ENCODE measurements around the gene TRIM26.

The TRIM26 gene

DNA sequence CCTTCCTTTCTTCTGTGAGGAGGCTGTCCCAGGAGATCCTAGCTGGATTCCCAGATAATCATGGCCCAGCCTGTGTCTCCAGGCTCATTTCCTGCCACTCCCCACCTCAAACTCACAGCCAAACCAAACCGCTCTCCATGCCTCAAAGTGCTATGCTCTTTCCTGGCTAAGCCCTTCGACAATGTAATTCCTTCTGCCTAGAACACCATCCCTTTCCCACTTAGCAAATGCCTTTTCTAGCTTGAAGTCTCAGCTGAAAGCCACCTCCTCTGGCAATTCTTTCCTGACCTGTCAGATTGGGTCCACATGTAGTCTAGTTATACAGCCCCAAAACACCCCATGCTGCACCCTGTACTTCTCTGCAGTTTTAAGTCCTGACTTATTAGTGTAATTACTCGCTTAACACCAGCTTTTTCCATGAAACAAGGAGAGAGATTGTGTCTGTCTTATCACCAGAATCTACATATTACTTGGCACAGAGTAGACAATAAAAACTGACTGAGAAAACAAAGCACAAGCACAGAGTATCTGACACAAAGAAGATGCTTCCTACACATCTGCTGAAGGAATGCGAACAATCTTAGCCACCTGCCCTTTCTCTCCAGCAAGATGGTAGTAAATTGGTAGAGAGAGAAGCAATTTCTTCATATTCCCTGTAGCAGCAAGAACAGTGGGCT lies 5.4 kb downstream of the TRIM26 start:
- no peak for DNase-seq (ENCODE audit: low read depth in 2 of 2)

DNA sequence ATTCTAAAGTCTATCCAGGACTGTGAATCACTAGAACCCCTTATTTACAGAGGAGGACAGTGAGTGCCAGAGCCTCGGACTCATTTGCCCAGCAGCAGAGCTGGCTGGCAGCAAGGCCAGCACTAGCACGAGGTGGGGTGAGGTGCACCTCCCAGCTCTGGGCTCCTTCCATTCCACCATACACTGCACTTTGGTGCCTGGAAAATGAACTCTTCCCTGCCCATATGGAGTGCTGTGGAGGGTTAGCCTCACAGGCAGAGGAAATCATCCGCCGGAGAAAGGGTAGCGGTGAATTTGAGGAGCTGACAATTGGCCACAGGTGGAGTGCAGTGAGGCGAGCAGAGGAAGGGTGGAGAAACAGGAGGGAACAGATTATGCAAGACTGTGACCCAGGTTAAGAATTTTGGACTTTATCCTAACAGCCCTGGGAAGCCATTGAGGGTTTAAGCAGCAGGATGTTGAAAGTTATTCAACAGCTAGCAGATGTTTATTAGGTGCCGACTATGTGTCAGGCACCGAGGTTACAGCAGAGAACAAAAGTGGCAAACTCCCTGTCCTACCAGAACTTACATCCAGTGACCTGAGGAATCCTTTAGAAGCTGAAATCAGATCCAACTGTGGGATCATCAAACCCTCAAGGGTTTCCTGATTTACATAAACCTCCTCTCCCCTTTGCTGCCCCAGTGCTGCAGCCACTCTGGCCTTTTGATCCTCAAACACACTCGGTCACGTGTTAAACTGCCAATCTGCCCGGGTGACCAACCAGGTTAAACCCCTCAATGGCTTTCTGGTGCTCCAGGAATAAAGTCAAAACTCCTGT lies 6.2 kb downstream of the TRIM26 start:
- no peak for DNase-seq (ENCODE audit: low read depth in 2 of 2)

GRCh38 chr6:30206152-30206551 lies 7.1 kb downstream of the TRIM26 start:
- no peak for DNase-seq (ENCODE audit: low read depth in 2 of 2)

GRCh38 chr6:30204116-30204515 lies 9.1 kb downstream of the TRIM26 start:
- no peak for DNase-seq (ENCODE audit: low read depth in 2 of 2)

GRCh38 chr6:30202366-30202765 lies 10.8 kb downstream of the TRIM26 start:
- no peak for DNase-seq (ENCODE audit: low read depth in 2 of 2)

GRCh38 chr6:30200551-30201281 lies 12.5 kb downstream of the TRIM26 start:
- no peak for DNase-seq (ENCODE audit: low read depth in 2 of 2)

GRCh38 chr6:30198166-30199084 lies 14.8 kb downstream of the TRIM26 start:
- DNase-seq (ENCODE audit: low read depth in 2 of 2): no peak

GRCh38 chr6:30196376-30196775 lies 16.8 kb downstream of the TRIM26 start:
- no peak for DNase-seq (ENCODE audit: low read depth in 2 of 2)

- no peak for DNase-seq (ENCODE audit: low read depth in 2 of 2)
Measured at GRCh38 chr6:30195951-30196350, 17.3 kb downstream of the TRIM26 start.

DNA sequence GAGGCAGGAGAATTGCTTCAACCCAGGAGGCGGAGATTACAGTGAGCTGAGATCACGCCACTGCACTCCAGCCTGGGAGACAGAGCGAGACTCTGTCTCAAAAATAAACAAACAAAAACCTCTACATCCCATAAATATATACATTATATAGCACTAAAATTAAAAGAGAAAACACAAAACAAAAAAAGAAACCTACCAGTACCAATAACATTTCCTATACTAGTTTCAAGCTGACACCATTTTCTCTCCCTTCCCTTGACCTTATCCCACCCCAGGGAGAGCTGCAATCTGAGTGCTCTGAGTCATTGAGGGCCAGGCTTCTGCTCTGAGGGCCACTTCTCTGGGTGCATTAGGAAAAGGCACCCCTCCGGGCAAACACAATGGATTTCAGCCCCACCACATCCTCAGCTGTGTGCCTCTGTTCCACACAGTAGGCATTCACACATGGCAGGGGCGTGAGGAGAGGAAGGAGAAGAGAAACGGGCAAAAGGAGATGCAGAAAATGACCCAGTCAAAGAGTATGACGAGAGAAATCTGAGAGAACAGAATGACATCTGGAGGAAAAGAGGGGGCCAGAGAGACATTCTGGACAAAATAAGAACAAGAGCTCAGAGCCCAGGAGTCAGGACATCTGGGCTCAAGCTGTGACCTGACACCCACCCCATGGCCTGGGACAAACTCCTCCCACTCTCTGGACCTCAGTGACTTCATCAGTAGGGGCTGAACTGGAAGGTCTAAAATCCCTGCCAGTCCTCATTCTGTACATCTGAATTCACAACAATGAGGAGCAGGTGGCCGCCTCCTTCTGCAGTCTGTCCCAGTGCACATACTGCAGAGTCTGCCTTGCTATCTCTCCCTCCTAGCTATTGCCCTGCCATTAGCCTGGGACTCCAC lies 18.2 kb downstream of the TRIM26 start:
- DNase-seq (ENCODE audit: low read depth in 2 of 2): no peak

GRCh38 chr6:30192076-30192475 lies 21.1 kb downstream of the TRIM26 start:
- DNase-seq (ENCODE audit: low read depth in 2 of 2): no peak

GRCh38 chr6:30188541-30188940 lies 24.7 kb downstream of the TRIM26 start:
- no peak for DNase-seq (ENCODE audit: low read depth in 2 of 2)

DNA sequence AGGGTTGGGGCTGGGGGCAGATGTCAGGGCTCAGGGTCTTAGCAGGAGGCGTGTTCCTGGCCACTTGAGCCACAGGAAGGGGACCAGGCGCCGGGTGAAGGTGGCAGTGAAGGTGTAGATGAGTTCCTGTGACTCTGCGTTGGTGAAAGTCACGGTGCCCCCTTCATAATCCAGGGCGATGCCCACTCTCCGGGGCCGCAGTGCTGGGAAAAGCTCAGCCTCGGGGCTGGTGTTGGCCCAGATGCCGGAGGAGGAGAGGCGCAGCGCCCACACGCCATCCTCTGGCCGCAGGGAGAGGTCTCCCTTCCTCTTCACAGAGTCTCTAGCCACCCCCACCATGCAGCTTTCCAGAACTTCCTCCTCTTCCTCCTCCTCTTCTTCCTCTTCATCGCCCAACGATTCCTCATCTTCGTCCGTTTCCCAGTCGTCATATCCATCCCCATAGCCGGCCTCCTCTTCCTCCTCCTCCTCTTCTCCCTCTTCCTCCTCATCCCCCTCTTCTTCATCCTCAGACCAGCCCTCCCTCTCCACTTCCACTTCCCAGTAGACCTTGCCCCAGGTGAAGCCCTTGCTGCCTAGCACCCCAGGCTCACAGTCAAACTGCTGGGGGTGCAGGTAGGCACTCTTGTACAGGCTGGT lies 27.2 kb downstream of the TRIM26 start:
- DNase-seq (ENCODE audit: low read depth in 2 of 2): no peak

- no peak for DNase-seq (ENCODE audit: low read depth in 2 of 2)
Measured at GRCh38 chr6:30184417-30185031, 28.7 kb downstream of the TRIM26 start.

DNA sequence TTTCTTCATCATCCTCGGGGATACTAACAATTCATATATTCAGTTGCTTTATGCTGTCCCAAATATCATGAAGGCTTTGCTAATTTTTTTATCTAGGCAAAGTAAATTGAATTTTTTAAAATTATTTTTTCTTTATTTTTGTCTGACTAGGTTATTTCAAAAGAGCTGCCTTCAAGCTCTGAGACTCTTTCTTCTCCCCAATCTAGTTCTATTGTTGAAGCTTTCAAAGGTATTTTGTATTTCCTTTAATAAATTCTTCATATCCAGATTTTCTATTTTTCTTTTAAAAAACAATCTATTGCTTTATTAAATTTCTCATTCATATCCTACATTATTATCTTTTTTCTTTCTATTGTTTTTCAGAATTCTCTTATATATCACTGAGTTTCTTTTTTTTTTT lies 33.1 kb downstream of the TRIM26 start:
- no peak for DNase-seq (ENCODE audit: low read depth in 2 of 2)

- no peak for DNase-seq (ENCODE audit: low read depth in 2 of 2)
Measured at GRCh38 chr6:30178837-30179236, 34.4 kb downstream of the TRIM26 start.

- no peak for DNase-seq (ENCODE audit: low read depth in 2 of 2)
Measured at GRCh38 chr6:30175765-30176164, 37.4 kb downstream of the TRIM26 start.

- no peak for DNase-seq (ENCODE audit: low read depth in 2 of 2)
Measured at GRCh38 chr6:30172681-30173080, 40.5 kb downstream of the TRIM26 start.

DNA sequence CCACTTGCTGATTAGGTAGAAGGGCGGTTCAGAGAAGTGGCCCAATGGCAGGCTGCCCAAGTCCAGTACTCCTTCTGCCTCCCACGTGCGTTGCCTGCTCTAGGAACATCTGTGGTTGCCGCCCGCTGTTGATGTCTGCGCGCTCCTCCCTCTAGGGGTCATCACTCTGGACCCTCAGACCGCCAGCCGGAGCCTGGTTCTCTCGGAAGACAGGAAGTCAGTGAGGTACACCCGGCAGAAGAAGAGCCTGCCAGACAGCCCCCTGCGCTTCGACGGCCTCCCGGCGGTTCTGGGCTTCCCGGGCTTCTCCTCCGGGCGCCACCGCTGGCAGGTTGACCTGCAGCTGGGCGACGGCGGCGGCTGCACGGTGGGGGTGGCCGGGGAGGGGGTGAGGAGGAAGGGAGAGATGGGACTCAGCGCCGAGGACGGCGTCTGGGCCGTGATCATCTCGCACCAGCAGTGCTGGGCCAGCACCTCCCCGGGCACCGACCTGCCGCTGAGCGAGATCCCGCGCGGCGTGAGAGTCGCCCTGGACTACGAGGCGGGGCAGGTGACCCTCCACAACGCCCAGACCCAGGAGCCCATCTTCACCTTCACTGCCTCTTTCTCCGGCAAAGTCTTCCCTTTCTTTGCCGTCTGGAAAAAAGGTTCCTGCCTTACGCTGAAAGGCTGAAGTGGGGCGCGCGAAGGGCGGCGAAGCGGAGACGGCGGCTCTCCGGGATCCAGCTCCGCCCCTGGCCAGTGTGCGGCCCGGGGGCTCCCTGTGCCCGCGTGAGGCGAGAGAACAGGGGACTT lies 41.3 kb downstream of the TRIM26 start:
- no peak for DNase-seq (ENCODE audit: low read depth in 2 of 2)
